ENCODE results near the gene STK35.

STK35 gene

DNA sequence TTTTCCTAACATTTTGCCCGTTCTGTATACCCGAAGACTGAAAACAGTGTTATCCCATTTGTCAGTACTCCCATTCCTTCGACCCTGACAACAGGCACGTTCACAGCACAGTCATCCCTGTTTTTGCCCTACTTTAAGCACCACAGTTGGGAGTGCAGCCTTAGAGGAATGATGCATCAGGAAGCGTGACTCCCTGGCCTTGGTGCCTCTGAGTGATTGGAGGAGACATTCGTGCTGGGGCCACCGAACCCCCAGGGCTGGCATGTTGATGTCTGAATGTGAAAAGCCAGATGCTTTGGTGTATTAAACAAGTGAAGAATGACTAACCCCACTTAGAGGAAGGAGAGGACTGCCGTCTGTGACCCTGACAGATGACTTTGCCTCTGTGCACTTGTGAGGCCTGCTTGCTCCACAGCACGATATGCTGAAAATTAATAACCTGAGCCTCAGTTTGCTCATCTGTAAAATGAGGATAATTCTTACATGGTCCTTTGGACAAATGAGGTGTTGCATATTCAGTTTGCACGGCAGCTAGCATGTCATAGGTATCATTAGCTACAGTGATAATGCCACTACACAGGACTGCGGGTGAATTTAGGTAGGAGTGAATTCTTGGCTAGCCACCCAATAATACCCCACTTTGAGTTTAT is 36.0 kb downstream of the STK35 start:
- no peak for DNase-seq

DNA sequence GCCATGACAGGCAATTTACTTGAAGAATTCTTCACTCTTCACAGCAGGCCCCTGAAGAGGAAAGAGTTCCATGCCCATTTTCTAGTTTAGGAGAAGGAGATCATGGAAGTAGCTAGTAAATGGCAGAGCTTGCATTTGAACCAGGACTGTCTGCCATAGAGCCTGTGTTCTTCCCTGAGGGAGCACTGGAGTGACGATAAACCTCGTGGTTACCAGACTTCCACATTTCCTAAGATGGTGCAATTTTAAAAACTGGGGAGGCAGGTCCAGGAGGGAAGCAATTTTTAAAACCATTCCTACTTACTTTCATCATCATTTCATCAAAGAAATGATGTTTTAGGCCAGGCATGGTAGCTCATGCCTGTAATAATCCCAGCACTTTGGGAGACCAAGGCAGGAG is 36.8 kb downstream of the STK35 start:
- no peak for DNase-seq

- no peak for DNase-seq
These were observed 37.6 kb downstream of the STK35 start for GRCh38 chr20:2139250-2139649.

DNA sequence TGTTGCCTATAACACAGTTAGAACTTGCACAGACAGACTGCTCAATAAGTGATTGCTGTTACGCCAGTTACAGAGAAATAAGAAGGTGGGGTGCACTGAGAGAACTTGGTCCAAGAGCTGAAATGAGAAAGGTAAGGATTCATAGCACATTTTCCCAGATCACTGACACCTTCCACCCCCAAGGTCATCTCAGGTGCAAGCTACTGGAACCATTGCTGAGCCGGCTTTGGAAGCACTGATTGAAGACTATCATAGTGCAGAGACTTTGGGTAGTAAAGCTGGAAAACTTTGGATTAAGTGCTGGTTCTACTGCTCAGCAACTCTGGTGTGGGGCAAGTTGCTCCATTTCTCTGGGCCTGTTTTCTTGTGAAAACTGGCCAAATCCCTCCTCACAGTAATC is 38.1 kb downstream of the STK35 start:
- DNase-seq: no peak

DNA sequence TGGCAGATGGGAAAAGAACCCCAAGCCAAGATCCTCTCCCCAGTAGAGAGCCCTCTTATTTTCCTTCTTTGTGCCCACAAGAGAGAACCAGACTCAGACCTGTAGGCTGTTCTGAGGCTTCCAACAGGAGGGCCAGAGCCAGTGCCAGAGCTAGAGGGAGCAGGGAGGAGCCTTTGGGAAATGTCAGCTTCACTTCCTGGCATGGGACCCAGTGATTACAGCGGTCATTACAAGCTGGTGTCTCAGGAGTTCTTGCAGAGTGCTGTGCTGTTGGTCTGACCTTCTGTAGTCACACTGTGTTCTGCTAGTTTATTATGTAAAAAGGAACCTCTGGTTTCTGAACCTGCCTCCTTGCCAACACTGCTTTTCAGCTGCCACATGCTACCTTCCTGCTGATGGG is 38.9 kb downstream of the STK35 start:
- no peak for DNase-seq

GRCh38 chr20:2141600-2142575 is 40.3 kb downstream of the STK35 start:
- no peak for DNase-seq

- DNase-seq: no peak
These were observed 41.0 kb downstream of the STK35 start for GRCh38 chr20:2142649-2143048.

DNA sequence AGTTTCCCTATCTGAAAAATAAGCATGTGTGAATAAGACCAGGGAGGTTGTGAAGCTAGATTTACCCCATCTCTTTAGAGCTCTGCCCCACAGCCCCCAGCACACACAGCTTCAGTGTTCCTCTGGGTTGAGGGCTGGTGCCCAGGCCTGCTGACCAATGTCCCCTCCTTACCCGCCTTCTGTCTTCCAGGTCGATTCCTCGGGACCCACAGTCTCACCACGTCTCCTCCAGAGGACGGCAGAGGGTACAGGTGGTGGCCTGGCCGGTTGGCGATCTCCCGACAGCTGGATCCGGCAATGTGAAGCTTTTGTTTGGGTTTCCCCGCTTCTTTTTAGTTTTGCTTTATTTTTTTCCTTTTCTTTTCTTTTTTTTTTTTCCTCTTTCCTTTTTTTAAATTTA is 42.0 kb downstream of the STK35 start:
- DNase-seq: no peak

- no peak for DNase-seq
These were observed 43.2 kb downstream of the STK35 start for GRCh38 chr20:2144850-2145249.

DNA sequence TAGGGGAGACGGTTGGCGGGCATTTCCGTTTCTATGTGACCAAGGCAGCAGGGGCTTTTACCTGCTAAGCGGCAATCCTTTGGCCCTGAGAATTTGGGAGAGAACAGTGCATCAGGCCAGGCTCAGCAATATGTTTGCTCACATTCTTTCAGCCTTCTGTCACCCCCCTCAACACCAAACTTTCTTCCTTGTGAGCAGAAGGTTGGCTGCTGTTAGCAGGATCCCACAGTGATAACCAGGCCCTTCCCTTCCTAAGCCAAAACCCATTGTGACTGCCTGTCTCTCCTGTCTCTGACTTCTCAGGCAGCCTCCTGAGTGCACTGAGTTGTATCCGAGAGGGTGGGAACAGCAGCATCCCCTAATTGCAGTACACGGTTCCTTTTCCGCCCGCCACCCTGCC is 43.7 kb downstream of the STK35 start:
- DNase-seq: no peak

DNA sequence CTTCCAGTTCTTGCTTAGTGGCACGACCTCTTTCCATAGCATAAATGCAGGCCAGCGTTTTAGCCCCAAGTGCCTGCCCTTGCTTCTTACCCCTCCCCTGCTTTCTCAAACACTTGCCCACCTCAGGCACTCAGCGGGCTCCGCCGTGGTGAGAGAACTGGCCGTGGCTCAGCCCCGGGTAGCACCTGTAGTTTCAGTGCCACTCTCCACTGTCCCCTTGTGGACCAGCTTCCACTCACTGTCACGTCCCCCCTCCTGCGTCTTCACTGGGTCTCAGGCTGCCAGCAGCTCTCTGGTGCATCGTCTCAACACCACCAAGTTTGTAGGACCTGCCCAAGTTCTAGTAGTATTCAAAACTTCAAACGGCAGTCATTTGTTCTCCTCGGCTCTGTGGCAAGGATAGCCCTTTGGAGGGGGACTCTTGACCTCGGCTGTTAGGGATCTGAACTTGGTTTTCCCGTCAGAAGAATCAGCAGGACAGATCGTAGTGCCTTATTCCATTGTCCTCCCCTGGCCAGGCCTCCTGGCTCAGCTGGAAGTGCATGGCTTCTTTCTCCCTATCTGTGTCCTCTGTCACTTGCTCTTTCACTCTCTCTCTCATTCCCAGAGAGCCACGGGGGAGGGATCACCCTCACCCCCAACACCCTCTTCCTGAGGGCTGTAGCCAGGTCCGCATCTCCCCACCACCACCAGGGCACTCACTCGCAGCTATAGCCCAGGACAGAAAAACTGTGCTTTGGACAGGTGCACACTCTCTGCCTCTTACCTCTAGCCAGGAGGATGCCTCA is 44.6 kb downstream of the STK35 start:
- no peak for DNase-seq

- no peak for DNase-seq
These were observed 47.9 kb downstream of the STK35 start for GRCh38 chr20:2149507-2149906.

- no peak for DNase-seq
These were observed 49.0 kb downstream of the STK35 start for GRCh38 chr20:2150660-2151059.

GRCh38 chr20:2151858-2152281 is 50.2 kb downstream of the STK35 start:
- no peak for DNase-seq

DNA sequence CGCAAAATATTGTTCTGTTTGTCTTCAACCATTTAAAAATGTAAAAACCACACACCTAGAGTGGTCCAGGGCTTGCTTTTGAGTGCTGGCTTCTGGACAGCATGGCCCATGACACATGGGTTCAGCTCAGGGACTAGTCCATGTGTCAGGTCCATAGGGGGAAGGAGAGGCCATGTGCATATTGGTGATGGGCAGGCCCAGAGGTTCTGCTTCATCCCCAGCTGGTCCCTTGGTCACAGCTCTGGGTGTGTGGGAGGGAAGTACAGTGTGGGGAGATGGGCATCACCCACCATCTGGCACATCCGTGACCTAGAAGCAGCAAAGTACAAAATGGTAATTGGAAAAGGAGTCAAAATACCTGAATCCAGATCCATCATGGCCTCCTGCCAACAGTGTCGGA is 50.7 kb downstream of the STK35 start:
- DNase-seq: no peak

DNA sequence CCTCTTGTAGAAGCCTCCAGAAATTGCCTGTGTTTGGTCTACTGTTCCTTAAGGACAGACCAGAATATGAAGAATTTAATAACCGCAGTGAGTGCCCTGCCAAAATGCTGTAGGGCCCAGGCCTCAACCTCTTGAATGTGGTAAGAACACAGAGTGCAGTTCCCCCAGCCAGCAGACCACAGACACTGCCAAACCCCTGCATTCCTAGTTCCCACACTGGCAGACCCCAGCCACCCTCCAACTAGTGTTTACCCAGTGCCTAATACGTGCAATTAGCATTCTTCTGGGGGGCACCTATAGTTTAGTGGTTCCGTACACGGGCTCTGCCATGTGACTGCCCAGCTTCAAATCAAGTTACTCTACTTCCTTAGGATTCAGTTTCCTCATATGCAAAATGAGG is 51.7 kb downstream of the STK35 start:
- DNase-seq: no peak

- DNase-seq: no peak
These were observed 54.6 kb downstream of the STK35 start for GRCh38 chr20:2156224-2156623.

- DNase-seq: no peak
These were observed 55.3 kb downstream of the STK35 start for GRCh38 chr20:2156666-2157624.

DNA sequence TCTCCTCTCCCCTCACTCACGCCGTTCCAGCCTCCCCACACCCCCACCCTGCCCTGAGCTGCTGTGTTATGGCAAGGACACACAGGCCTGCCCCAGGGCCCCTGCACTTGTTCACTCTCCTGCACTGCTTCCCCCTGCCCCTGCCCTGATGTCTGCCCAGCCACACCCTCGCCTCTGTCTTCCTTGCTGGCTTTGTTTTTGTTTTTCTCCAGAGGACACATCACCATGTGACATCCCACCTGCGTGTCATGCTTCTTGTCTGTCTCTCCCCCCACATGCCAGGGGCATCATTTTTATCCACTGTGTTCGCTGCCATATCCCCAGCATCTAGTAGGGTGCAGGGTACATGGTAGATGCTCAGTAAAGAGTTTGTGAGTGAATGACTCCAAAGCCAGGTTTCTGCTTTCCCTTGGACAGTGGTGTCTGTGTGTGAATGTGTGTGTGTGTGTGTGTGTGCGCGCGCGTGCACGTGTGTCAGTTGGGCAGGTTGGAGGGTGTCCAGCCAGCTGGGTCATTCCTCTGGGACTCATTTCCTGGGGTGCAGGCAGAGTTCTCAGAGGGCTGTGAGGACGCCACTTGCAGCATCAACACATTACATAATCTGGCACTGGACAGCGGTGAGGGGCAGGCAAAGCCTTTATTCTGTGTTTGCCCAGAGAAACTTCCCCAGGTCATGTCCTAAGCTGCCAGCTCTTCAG is 60.6 kb downstream of the STK35 start:
- DNase-seq: no peak

DNA sequence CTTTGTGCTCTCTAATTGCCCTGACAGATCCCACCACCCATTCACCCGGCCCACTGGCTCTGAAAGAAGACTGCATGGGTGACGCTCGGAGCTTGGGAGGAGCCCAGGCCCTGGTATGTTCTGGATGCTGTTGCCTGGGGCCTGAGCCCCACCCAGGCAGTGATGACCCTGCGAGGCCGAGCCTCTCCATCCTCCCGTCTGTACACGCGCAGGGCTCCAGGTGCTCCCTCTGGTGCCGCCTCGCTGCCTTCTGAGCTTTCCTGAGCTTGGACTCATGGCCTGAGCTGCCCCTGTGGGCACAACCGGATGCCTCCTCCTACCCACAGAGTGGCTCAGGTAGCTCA is 61.2 kb downstream of the STK35 start:
- DNase-seq: no peak

- DNase-seq: no peak
These were observed 61.7 kb downstream of the STK35 start for GRCh38 chr20:2163312-2163711.

DNA sequence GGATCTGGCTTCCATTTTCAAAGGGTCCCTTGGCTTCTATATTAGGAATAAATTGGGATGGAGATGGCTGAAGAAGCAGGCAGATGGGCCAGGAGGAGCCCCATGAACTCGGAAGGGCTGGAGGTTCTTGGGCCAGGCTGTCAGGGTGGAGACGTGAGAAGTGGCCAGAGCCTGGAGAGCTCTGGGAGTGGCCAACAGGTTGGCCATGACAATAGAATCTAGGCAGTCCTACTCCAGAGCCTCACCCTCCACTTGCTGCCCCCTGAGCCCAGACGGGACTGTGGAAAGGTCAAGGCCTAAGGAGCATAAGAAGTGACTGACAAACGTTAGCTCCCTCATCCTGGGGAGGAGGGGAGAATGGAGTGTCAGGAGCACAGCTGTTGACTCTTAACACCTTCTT is 62.1 kb downstream of the STK35 start:
- no peak for DNase-seq

Data from hematopoietic multipotent progenitor cell treated with erythropoietin and hydrocortisone succinate and interleukin-3 and kit ligand, for 8 days (in vitro differentiated cells).